ENCODE measurements around the gene MYH15.

DNA sequence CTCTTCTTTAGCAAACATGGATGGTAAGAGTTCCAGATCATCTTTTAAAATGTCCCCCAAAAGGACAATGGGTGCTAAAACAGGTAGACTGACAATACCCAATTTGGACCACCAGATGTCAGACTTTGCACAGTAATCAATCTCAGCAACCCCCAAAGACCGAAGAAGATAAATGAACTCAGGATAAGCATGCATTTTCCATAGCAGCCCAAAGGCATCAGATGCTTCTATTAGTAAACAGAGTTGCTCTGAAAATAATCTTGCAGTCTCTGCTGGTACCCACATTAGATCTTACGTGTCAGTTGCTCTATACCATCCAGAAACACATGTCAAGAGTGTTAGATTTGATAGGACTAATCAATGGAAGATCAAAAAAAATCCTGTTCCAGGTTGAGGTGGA is 20.6 kb downstream of the MYH15 start:
- TF ChIP-seq SP1 (IDR thresholded peaks at IDR 0.05) = no peak
- no peak for TF ChIP-seq ARNT (IDR thresholded peaks at IDR 0.05)
- TF ChIP-seq, protein P1, sequence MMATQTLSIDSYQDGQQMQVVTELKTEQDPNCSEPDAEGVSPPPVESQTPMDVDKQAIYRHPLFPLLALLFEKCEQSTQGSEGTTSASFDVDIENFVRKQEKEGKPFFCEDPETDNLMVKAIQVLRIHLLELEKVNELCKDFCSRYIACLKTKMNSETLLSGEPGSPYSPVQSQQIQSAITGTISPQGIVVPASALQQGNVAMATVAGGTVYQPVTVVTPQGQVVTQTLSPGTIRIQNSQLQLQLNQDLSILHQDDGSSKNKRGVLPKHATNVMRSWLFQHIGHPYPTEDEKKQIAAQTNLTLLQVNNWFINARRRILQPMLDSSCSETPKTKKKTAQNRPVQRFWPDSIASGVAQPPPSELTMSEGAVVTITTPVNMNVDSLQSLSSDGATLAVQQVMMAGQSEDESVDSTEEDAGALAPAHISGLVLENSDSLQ (IDR thresholded peaks at IDR 0.05) = peak; percentile 53; the same call in 1 of the 2 replicates
- no peak for TF ChIP-seq FOXM1 (IDR thresholded peaks at IDR 0.05; ENCODE audit: borderline replicate concordance)
- no peak for TF ChIP-seq L3MBTL2 (conservative IDR thresholded peaks at IDR 0.05)
- no peak for TF ChIP-seq BHLHE40 (IDR thresholded peaks at IDR 0.05; ENCODE audit: borderline replicate concordance)
- TF ChIP-seq FOXK2 (IDR thresholded peaks at IDR 0.05) = no peak
- no peak for TF ChIP-seq CTBP1 (IDR thresholded peaks at IDR 0.05; ENCODE audit: borderline replicate concordance)
